HEK293 (cell line): ENCODE data around the gene C9orf43.
A peak's percentile ranks its signal among the peaks of the same experiment; 100 is the strongest.

ENCODE experiments used
- CTCF ChIA-PET: fragments of 350-600 bp; formaldehyde crosslinking; extraction: SDS; loops from one replicate; lab custom pipeline; 2021; ENCODE audit warnings: antibody characterized with exemption; lab: Yijun Ruan, JAX
- POLR2A ChIA-PET: fragments of 300-600 bp; formaldehyde crosslinking; extraction: SDS; loops from one replicate; lab custom pipeline; 2020; ENCODE audit warnings: antibody characterized with exemption, inconsistent platforms; lab: Yijun Ruan, JAX
- H3K27ac ChIP-seq: fragments of 200-500 bp; sonication (Bioruptor generic); 2 replicates; pipeline ENCODE4 v1.5.1; 2014; ENCODE audit warnings: low read depth, low read length, control low read depth, inconsistent platforms; ENCODE audit errors: extremely low read depth
- H3K36me3 ChIP-seq, 2 experiments: fragments of 200-500 bp in 1 of 2; sonication (Bioruptor generic) in 1 of 2; 1 replicate in 1 of 2; 2 replicates in 1 of 2; pipeline ENCODE4 v1.5.1; 2014 to 2017; ENCODE audit warnings: inconsistent platforms in 2 of 2, low read length in 2 of 2; ENCODE audit not compliant: control insufficient read depth in 2 of 2, insufficient read depth in 1 of 2
- H3K4me1 ChIP-seq: fragments of 200-500 bp; sonication (Bioruptor generic); 2 replicates; pipeline ENCODE4 v1.5.1; 2014; ENCODE audit warnings: mild to moderate bottlenecking, low read length, inconsistent platforms; ENCODE audit not compliant: control insufficient read depth, insufficient read depth
- H3K4me3 ChIP-seq: 2 replicates; pipeline ENCODE4 v1.5.1; 2011; ENCODE audit warnings: low read depth, mild to moderate bottlenecking, control low read depth, low read length, moderate library complexity
- H3K9me3 ChIP-seq: fragments of 200-500 bp; sonication (Bioruptor generic); 2 replicates; pipeline ENCODE4 v1.5.1; 2014; ENCODE audit warnings: low read depth, low read length, inconsistent platforms; ENCODE audit not compliant: control insufficient read depth, insufficient read depth
- IKZF3 ChIP-seq: fragments of 450-650 bp; IDR thresholded peaks from 2 replicates; pipeline ENCODE4 v1.5.0; 2018; ENCODE audit warnings: missing biosample characterization, mild to moderate bottlenecking, missing genetic modification characterization, moderate library complexity
- KLF16 ChIP-seq: fragments of 450-650 bp; formaldehyde crosslinking; IDR thresholded peaks from 2 replicates; pipeline ENCODE4 v1.5.1; 2017; ENCODE audit warnings: missing biosample characterization, missing genetic modification characterization
- RBAK ChIP-seq: fragments of 450-650 bp; formaldehyde crosslinking; IDR thresholded peaks from 2 replicates; pipeline ENCODE4 v1.5.1; 2016; ENCODE audit warnings: missing biosample characterization, missing genetic modification characterization
- YY1 ChIP-seq: fragments of 450-650 bp; formaldehyde crosslinking; IDR thresholded peaks from 2 replicates; pipeline ENCODE4 v1.5.1; 2018; ENCODE audit warnings: missing biosample characterization, missing genetic modification characterization
- ZBTB1 ChIP-seq: fragments of 450-650 bp; formaldehyde crosslinking; IDR thresholded peaks from 2 replicates; pipeline ENCODE4 v1.5.1; 2016; ENCODE audit warnings: missing biosample characterization, missing genetic modification characterization
- ZNF121 ChIP-seq: fragments of 450-650 bp; formaldehyde crosslinking; IDR thresholded peaks from 2 replicates; pipeline ENCODE4 v1.5.1; 2016; ENCODE audit warnings: missing biosample characterization, missing genetic modification characterization
- ZNF184 ChIP-seq: fragments of 450-650 bp; IDR thresholded peaks from 2 replicates; pipeline ENCODE4 v1.5.1; 2018; ENCODE audit warnings: missing biosample characterization, mild to moderate bottlenecking, missing genetic modification characterization
- ZNF37A ChIP-seq: fragments of 450-650 bp; IDR thresholded peaks from 2 replicates; pipeline ENCODE4 v1.5.1; 2018; ENCODE audit warnings: missing biosample characterization, missing genetic modification characterization
- ZNF544 ChIP-seq: fragments of 450-650 bp; formaldehyde crosslinking; IDR thresholded peaks from 2 replicates; pipeline ENCODE4 v1.5.0; 2017; ENCODE audit warnings: missing biosample characterization, missing genetic modification characterization
- ZNF549 ChIP-seq: fragments of 450-650 bp; IDR thresholded peaks from 2 replicates; pipeline ENCODE4 v1.5.1; 2018; ENCODE audit warnings: missing biosample characterization, missing genetic modification characterization, mild to moderate bottlenecking, inconsistent platforms, moderate library complexity
- ZNF623 ChIP-seq: fragments of 450-650 bp; formaldehyde crosslinking; IDR thresholded peaks from 2 replicates; pipeline ENCODE4 v1.5.1; 2016; ENCODE audit warnings: missing biosample characterization, missing genetic modification characterization
- ZNF626 ChIP-seq: fragments of 450-650 bp; sonication (Bioruptor Pico); formaldehyde crosslinking; IDR thresholded peaks from 2 replicates; pipeline ENCODE4 v1.5.1; 2018; ENCODE audit warnings: missing biosample characterization, missing genetic modification characterization, inconsistent platforms
- ZNF76 ChIP-seq: fragments of 450-650 bp; formaldehyde crosslinking; IDR thresholded peaks from 2 replicates; pipeline ENCODE4; 2016; ENCODE audit warnings: low read depth, missing biosample characterization, missing genetic modification characterization, borderline replicate concordance
- TF ChIP-seq, protein P1 (sequence below): fragments of 450-650 bp; formaldehyde crosslinking; IDR thresholded peaks from 2 replicates; pipeline ENCODE4 v1.5.1; 2016; ENCODE audit warnings: missing biosample characterization, missing genetic modification characterization, borderline replicate concordance
- TF ChIP-seq, protein P2 (sequence below): fragments of 450-650 bp; formaldehyde crosslinking; IDR thresholded peaks from 2 replicates; pipeline ENCODE4 v1.5.1; 2016; ENCODE audit warnings: missing biosample characterization, missing genetic modification characterization, borderline replicate concordance
- TF ChIP-seq, protein P3 (sequence below): fragments of 450-650 bp; formaldehyde crosslinking; IDR thresholded peaks from 2 replicates; pipeline ENCODE4 v1.5.1; 2017; ENCODE audit warnings: missing biosample characterization, mild to moderate bottlenecking, missing genetic modification characterization, moderate library complexity
- TF ChIP-seq, protein P4 (sequence below): fragments of 450-650 bp; formaldehyde crosslinking; IDR thresholded peaks from 2 replicates; pipeline ENCODE4 v1.5.1; 2017; ENCODE audit warnings: missing biosample characterization, missing genetic modification characterization

C9orf43 gene

DNA sequence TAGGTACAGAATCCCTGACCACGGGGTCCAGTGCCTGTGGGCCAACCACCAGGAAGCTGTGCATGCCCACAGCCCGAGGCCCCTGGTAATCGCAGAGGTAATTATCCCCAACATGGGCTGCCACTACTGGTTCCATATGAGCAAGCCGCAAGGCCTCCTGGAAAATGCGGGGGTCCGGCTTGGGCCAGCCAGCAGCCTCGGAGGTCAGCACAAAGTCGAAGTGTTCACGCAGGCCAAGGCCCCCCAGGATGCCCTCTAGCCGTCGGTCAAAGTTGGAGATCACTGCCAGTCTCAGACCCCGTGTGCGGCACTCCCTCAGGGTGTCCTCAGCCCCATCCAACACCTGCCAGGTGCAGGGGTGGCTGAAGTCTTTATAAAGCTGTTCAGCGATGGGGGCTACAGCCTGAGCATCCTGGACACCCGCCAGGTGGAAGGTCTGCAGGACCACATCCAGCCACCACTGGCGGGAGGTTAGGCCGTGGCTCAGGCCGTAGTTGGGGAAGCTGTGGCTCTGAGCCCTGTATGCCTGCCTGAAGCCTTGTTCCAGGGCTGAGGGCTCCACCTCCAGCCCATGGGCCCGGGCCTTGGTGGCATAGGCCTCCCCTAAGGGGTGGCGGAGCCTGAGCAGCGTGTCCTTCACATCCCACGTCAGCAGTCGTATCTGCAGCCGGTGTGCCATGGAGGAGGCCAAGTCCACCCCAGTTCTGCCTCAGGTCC is 36.7 kb upstream of the C9orf43 start:
- CTCF ChIA-PET, result no interaction called here

DNA sequence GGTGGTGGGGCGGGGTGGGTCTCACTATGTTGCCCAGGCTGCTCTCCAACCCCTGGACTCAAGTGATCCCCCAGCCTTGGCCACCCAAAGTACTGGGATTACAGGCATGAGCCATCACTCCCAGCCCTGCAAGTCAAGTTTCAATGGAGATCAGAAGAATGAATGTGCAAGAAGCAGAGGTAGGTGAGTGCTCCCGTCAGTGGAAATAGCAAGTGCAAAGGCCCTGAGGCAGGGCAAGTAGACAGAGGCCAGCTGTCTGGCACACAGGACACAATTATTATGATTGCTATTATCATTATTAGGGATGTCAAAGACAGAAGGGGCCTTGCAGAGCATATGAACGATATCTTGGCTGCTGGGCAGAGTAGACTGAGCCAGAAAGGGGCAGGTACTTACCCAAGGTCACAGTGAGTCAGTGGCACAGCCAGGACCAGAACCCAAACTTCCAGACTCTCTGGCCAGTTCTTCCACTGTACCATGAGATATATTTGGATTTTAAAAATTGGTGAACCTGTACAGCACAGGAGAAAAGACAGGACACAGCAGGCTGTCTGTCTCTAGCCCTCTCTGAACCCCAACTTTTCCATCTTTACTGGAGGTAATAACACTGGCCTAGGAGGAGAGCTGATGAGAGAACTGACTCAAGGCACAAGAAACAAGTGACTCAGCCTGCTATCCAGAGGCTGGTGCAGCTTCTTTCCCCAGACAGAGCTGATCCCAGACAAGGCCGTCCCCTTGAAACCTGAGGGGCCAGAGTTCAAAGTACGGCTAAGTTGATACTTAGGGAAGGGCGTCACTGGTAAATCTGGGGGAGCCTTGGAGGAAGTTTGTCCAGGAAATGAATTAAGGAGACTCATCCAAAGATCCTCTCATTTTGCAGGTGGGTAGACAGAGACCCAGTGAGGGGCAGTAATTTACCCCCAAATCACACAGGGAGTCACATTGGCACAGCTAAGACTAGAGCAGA is 35.2 kb upstream of the C9orf43 start:
- Histone ChIP-seq H3K27ac (no peak overlapping the region), H3K36me3 (peaks cover 0 to 32% of the 10 kb centered on the region in 2 experiments; a peak in 2 of 3 replicates), H3K4me3 (no peak overlapping the region), H3K4me1 (peaks cover 3% of the 10 kb centered on the region; the same call in 1 of the 2 replicates), H3K9me3 (no peaks in the 10 kb centered on the region)
- ChIA-PET CTCF (interaction anchor here (0.6 to 1.1 kb wide), 3 partner anchors 20 to 67 kb away, joined by 4 to 5 read pairs (median 4); partner anchors contain the start of gene WDR31), POLR2A (interaction anchor here (0.5 to 2.0 kb wide), 6 partner anchors 19 to 35 kb away, joined by 3 to 20 read pairs (median 5); partner anchors contain the start of genes ALAD and WDR31)
- TF ChIP-seq ZNF121 (tag by site-specific recombination), result 0 out of 2 replicates have a peak, but pooled peaks have one; percentile 35
- no peak for TF ChIP-seq ZNF37A (tag by site-specific recombination)
- TF ChIP-seq, protein P1, sequence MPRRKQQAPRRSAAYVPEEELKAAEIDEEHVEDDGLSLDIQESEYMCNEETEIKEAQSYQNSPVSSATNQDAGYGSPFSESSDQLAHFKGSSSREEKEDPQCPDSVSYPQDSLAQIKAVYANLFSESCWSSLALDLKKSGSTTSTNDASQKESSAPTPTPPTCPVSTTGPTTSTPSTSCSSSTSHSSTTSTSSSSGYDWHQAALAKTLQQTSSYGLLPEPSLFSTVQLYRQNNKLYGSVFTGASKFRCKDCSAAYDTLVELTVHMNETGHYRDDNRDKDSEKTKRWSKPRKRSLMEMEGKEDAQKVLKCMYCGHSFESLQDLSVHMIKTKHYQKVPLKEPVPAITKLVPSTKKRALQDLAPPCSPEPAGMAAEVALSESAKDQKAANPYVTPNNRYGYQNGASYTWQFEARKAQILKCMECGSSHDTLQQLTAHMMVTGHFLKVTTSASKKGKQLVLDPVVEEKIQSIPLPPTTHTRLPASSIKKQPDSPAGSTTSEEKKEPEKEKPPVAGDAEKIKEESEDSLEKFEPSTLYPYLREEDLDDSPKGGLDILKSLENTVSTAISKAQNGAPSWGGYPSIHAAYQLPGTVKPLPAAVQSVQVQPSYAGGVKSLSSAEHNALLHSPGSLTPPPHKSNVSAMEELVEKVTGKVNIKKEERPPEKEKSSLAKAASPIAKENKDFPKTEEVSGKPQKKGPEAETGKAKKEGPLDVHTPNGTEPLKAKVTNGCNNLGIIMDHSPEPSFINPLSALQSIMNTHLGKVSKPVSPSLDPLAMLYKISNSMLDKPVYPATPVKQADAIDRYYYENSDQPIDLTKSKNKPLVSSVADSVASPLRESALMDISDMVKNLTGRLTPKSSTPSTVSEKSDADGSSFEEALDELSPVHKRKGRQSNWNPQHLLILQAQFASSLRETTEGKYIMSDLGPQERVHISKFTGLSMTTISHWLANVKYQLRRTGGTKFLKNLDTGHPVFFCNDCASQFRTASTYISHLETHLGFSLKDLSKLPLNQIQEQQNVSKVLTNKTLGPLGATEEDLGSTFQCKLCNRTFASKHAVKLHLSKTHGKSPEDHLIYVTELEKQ (tag by site-specific recombination), result no peak
- TF ChIP-seq ZNF184 (tag by site-specific recombination), result no peak
- TF ChIP-seq ZNF626 (tag by site-specific recombination), result no peak
- TF ChIP-seq ZNF623 (tag by site-specific recombination), result peak; percentile 94
- no peak for TF ChIP-seq KLF16 (tag by site-specific recombination)

More for the DNA sequence above, 36.7 kb upstream of the C9orf43 start:
- Histone ChIP-seq H3K9me3 (no peaks in the 10 kb centered on the region), H3K36me3 (peaks cover 0 to 32% of the 10 kb centered on the region in 2 experiments; a peak in 2 of 3 replicates), H3K4me1 (peaks cover 3% of the 10 kb centered on the region; the same call in 1 of the 2 replicates), H3K27ac (no peak overlapping the region), H3K4me3 (no peak overlapping the region)
- TF ChIP-seq ZNF549 (tag by site-specific recombination) (no peak), YY1 (tag by site-specific recombination) (no peak), RBAK (tag by site-specific recombination) (no peak), IKZF3 (no peak), ZNF76 (no peak), ZBTB1 (tag by site-specific recombination) (no peak), ZNF544 (tag by site-specific recombination) (no peak)
- TF ChIP-seq, protein P2, sequence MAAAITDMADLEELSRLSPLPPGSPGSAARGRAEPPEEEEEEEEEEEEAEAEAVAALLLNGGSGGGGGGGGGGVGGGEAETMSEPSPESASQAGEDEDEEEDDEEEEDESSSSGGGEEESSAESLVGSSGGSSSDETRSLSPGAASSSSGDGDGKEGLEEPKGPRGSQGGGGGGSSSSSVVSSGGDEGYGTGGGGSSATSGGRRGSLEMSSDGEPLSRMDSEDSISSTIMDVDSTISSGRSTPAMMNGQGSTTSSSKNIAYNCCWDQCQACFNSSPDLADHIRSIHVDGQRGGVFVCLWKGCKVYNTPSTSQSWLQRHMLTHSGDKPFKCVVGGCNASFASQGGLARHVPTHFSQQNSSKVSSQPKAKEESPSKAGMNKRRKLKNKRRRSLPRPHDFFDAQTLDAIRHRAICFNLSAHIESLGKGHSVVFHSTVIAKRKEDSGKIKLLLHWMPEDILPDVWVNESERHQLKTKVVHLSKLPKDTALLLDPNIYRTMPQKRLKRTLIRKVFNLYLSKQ (tag by site-specific recombination), result no peak
- TF ChIP-seq, protein P3, sequence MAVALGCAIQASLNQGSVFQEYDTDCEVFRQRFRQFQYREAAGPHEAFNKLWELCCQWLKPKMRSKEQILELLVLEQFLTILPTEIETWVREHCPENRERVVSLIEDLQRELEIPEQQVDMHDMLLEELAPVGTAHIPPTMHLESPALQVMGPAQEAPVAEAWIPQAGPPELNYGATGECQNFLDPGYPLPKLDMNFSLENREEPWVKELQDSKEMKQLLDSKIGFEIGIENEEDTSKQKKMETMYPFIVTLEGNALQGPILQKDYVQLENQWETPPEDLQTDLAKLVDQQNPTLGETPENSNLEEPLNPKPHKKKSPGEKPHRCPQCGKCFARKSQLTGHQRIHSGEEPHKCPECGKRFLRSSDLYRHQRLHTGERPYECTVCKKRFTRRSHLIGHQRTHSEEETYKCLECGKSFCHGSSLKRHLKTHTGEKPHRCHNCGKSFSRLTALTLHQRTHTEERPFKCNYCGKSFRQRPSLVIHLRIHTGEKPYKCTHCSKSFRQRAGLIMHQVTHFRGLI (tag by site-specific recombination), result no peak
- TF ChIP-seq, protein P4, sequence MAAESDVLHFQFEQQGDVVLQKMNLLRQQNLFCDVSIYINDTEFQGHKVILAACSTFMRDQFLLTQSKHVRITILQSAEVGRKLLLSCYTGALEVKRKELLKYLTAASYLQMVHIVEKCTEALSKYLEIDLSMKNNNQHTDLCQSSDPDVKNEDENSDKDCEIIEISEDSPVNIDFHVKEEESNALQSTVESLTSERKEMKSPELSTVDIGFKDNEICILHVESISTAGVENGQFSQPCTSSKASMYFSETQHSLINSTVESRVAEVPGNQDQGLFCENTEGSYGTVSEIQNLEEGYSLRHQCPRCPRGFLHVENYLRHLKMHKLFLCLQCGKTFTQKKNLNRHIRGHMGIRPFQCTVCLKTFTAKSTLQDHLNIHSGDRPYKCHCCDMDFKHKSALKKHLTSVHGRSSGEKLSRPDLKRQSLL, result no peak
- POLR2A ChIA-PET, result interaction anchor here (0.7 to 1.4 kb wide), 4 partner anchors 17 to 36 kb away, joined by 3 to 5 read pairs (median 4); partner anchors contain the start of gene ALAD
